K562 (cell line): Measurements from ENCODE around the gene MYCBP. TPM values are rescaled to one million over a fixed set of nuclear protein-coding genes. Genes with fewer than 3 reads are reported as not detected.

Source experiments
- AFF4 ChIP-seq: sonication (generic); formaldehyde crosslinking; IDR thresholded peaks from 2 replicates; pipeline ENCODE4 v1.8.0; 2023; ENCODE audit warnings: mild to moderate bottlenecking, missing genetic modification reagents
- CREB3 ChIP-seq: fragments of 450-650 bp; conservative IDR thresholded peaks from 2 replicates; pipeline ENCODE4 v1.6.1; 2016; ENCODE audit warnings: missing genetic modification characterization, low read depth, mild to moderate bottlenecking, missing compliant biosample characterization, moderate library complexity
- CTBP1 ChIP-seq: fragments of 450-650 bp; IDR thresholded peaks from 2 replicates; pipeline ENCODE4 v1.6.1; 2016; ENCODE audit warnings: borderline replicate concordance
- ELF1 ChIP-seq: fragments of 200-800 bp; sonication (Bioruptor generic); IDR thresholded peaks from 2 replicates; pipeline ENCODE4 v1.6.1; 2016; ENCODE audit warnings: missing genetic modification characterization, missing compliant biosample characterization
- HMG20A ChIP-seq: fragments of 450-650 bp; formaldehyde crosslinking; conservative IDR thresholded peaks from 2 replicates; pipeline ENCODE4 v1.4.0; 2020; ENCODE audit warnings: mild to moderate bottlenecking, mixed read lengths
- HNRNPUL1 ChIP-seq: fragments of 200-400 bp; formaldehyde crosslinking; IDR thresholded peaks from 2 replicates; pipeline ENCODE4 v1.6.1; 2017; ENCODE audit warnings: low read length
- SIN3A ChIP-seq, 2 experiments: fragments of 150-350 bp in 1 of 2; IDR thresholded peaks; 2 replicates each; pipeline ENCODE4 v1.6.1; 2011 to 2016; ENCODE audit warnings: borderline replicate concordance in 2 of 2, low read depth in 2 of 2, low read length in 2 of 2, mild to moderate bottlenecking in 2 of 2, moderate library complexity in 2 of 2; ENCODE audit not compliant: control insufficient read depth in 1 of 2
- SIX5 ChIP-seq, 2 experiments: IDR thresholded peaks; 2 replicates each; pipeline ENCODE4 v1.6.1; 2011; ENCODE audit warnings: low read length in 2 of 2, borderline replicate concordance in 1 of 2, low read depth in 1 of 2, mild to moderate bottlenecking in 1 of 2, moderate library complexity in 1 of 2; ENCODE audit not compliant: insufficient read depth in 1 of 2
- STAT5B ChIP-seq: fragments of 250-450 bp; sonication (Bioruptor Pico); IDR thresholded peaks from 2 replicates; pipeline ENCODE4 v1.8.0; 2021; ENCODE audit warnings: mild to moderate bottlenecking, inconsistent platforms
- ZNF146 ChIP-seq: IDR thresholded peaks from one replicate; pipeline ENCODE4 v1.6.1; 2018; ENCODE audit warnings: missing compliant biosample characterization; ENCODE audit not compliant: unreplicated experiment
- ZNF318 ChIP-seq, 2 experiments: fragments of 450-650 bp; IDR thresholded peaks; 2 replicates each; pipeline ENCODE4 v1.6.1; 2016; ENCODE audit warnings: mild to moderate bottlenecking in 2 of 2, borderline replicate concordance in 1 of 2, low read depth in 1 of 2, moderate library complexity in 1 of 2
- ZNF324 ChIP-seq: fragments of 250-450 bp; sonication (Bioruptor Pico); IDR thresholded peaks from 2 replicates; pipeline ENCODE4 v1.4.0; 2020; ENCODE audit warnings: mild to moderate bottlenecking
- polyA plus RNA-seq, 8 experiments: library from polyadenylated mRNA; depleted of rRNA in 4 of 8; stranded (reverse) in 5 of 8; unstranded in 3 of 8; fragments of >200 nt; fragmentation: Nextera tagmentation in 2 of 8; fragmentation: Illumina TruSeq in 1 of 8; extraction: Ambion mirVana in 2 of 8; extraction: Trizol in 1 of 8; gene quantifications; 2 replicates each; pipeline versions ENCODE4 v1.2.1 to v1.2.3, GENCODE V29; 2011 to 2014; ENCODE audit warnings: inconsistent platforms in 1 of 8, missing spikeins in 1 of 8
- total RNA-seq, 7 experiments: library from RNA; depleted of rRNA in 6 of 7; stranded (reverse); fragments of >200 nt in 6 of 7; fragmentation: Illumina TruSeq in 2 of 7; extraction: Trizol in 2 of 7; gene quantifications; 2 replicates each; pipeline versions ENCODE4 v1.2.1 to v1.2.3, GENCODE V29; 2011 to 2021; ENCODE audit warnings: low replicate concordance in 1 of 7

MYCBP gene
- total and polyA plus RNA-seq, 9 of the 15 experiments (the other 6 are each of a cell fraction or from before 2014, with no cell fraction given), result 32.3 to 253 (median 72.9) TPM

GRCh38 chr1:38872401-38873026 is 634 bp downstream of the MYCBP start (continued):
- no peak; a peak in 1 of 4 replicates for TF ChIP-seq SIN3A (IDR thresholded peaks at IDR 0.05; ENCODE audit: borderline replicate concordance in 2 of 2, control insufficient read depth in 1 of 2, low read depth in 2 of 2, low read length in 2 of 2)
- TF ChIP-seq HMG20A (CRISPR knock-in tag), result no peak
- TF ChIP-seq CTBP1, result no peak
- TF ChIP-seq CREB3 (tag), result no peak
- TF ChIP-seq ZNF146 (CRISPR knock-in tag), result no peak
- TF ChIP-seq ELF1 (tag), result no peak
- peak; percentile 30; the same call in 1 of the 2 replicates for TF ChIP-seq AFF4 (CRISPR knock-in tag)
- TF ChIP-seq STAT5B (CRISPR knock-in tag), result no peak
- no peak for TF ChIP-seq SIX5 (IDR thresholded peaks at IDR 0.05; ENCODE audit: borderline replicate concordance in 1 of 2, insufficient read depth in 1 of 2, low read depth in 1 of 2, low read length in 2 of 2)
- no peak for TF ChIP-seq ZNF324
- TF ChIP-seq HNRNPUL1, result no peak
- no peak for TF ChIP-seq ZNF318 (IDR thresholded peaks at IDR 0.05; ENCODE audit: borderline replicate concordance in 1 of 2, low read depth in 1 of 2)
